Uterus (tissue), 4 donors: ENCODE measurements around the gene CPB1. TPM values are rescaled to one million over a fixed set of nuclear protein-coding genes. Genes with fewer than 3 reads are reported as not detected.
A peak's percentile ranks its signal among the peaks of the same experiment; 100 is the strongest.

ENCODE experiments used
- DNase-seq, 2 donors: peaks; one replicate each; pipeline ENCODE4 v3.0.0-alpha.2; 2019 to 2020
- H3K27ac ChIP-seq, 2 donors: fragments of 200-600 bp; sonication (generic); 1 replicate in 1 of 2; 2 replicates in 1 of 2; pipeline ENCODE4 v1.5.1; 2016 to 2018
- H3K27me3 ChIP-seq, 2 donors: fragments of 200-600 bp; sonication (generic); one replicate each; pipeline ENCODE4 v1.5.1; 2018 to 2019; ENCODE audit warnings: control low read depth in 1 of 2
- H3K36me3 ChIP-seq, 2 donors: fragments of 200-600 bp; sonication (generic); one replicate each; pipeline ENCODE4 v1.5.1; 2019; ENCODE audit warnings: control low read depth in 1 of 2
- H3K4me1 ChIP-seq, 2 donors: fragments of 200-600 bp; sonication (generic); one replicate each; pipeline ENCODE4 v1.5.1; 2018 to 2019; ENCODE audit warnings: control low read depth in 1 of 2
- H3K4me3 ChIP-seq, 2 donors: fragments of 200-600 bp; sonication (generic); 1 replicate in 1 of 2; 2 replicates in 1 of 2; pipeline ENCODE4 v1.5.1; 2018 to 2019; ENCODE audit warnings: mild to moderate bottlenecking in 1 of 2
- H3K9me3 ChIP-seq, 2 donors: fragments of 200-600 bp; sonication (generic); one replicate each; pipeline ENCODE4 v1.5.1; 2019; ENCODE audit warnings: control low read depth in 1 of 2
- POLR2A ChIP-seq, 2 donors: fragments of 450-650 bp; IDR thresholded peaks; one replicate each; pipeline ENCODE4 v1.6.1; 2016; ENCODE audit warnings: antibody characterized with exemption in 2 of 2, mild to moderate bottlenecking in 1 of 2, moderate library complexity in 1 of 2
- intact Hi-C: fragments of 100-400 bp; cut with DNase I; formaldehyde crosslinking; loops from one replicate; pipeline ENCODE4 v1.15.1; 2023; ENCODE audit warnings: low total_unique reads
- total RNA-seq, 4 donors: library from RNA; depleted of rRNA in 3 of 4; stranded (reverse); fragments of >200 nt in 3 of 4; gene quantifications; one replicate each; pipeline versions ENCODE4 v1.1.0 to v1.2.4, GENCODE V29; 2014 to 2023
- TF ChIP-seq, protein P1 (sequence below), 4 experiments: fragments of 200-600 bp in 2 of 4; fragments of 450-650 bp in 2 of 4; sonication (generic) in 2 of 4; IDR thresholded peaks; one replicate each; pipeline ENCODE4 v1.5.1; 2016 to 2019; ENCODE audit warnings: antibody characterized with exemption in 4 of 4, mild to moderate bottlenecking in 2 of 4, moderate library complexity in 1 of 4
- donor health status: DM: yes; HTN: yes; CAD: no.

CPB1 gene
- total RNA-seq, 4 donors from 2014 or later = not detected

GRCh38 chr3:148856384-148856783 is 28.8 kb downstream of the CPB1 start:
- no peaks in the 10 kb centered on the region for H3K36me3 ChIP-seq
- H3K27me3 ChIP-seq = no peaks in the 10 kb centered on the region
- no peaks in the 10 kb centered on the region for H3K4me1 ChIP-seq
- H3K4me3 ChIP-seq = no peak overlapping the region
- H3K27ac ChIP-seq = no peak overlapping the region
- H3K9me3 ChIP-seq = no peaks in the 10 kb centered on the region
- intact Hi-C loops = no loop called here
- DNase-seq = peak in 1 of 2 donors; percentile 16
- no peak for TF ChIP-seq POLR2A (IDR thresholded peaks at IDR 0.05)
- TF ChIP-seq, protein P1, sequence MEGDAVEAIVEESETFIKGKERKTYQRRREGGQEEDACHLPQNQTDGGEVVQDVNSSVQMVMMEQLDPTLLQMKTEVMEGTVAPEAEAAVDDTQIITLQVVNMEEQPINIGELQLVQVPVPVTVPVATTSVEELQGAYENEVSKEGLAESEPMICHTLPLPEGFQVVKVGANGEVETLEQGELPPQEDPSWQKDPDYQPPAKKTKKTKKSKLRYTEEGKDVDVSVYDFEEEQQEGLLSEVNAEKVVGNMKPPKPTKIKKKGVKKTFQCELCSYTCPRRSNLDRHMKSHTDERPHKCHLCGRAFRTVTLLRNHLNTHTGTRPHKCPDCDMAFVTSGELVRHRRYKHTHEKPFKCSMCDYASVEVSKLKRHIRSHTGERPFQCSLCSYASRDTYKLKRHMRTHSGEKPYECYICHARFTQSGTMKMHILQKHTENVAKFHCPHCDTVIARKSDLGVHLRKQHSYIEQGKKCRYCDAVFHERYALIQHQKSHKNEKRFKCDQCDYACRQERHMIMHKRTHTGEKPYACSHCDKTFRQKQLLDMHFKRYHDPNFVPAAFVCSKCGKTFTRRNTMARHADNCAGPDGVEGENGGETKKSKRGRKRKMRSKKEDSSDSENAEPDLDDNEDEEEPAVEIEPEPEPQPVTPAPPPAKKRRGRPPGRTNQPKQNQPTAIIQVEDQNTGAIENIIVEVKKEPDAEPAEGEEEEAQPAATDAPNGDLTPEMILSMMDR (IDR thresholded peaks at IDR 0.05) = no peak

DNA sequence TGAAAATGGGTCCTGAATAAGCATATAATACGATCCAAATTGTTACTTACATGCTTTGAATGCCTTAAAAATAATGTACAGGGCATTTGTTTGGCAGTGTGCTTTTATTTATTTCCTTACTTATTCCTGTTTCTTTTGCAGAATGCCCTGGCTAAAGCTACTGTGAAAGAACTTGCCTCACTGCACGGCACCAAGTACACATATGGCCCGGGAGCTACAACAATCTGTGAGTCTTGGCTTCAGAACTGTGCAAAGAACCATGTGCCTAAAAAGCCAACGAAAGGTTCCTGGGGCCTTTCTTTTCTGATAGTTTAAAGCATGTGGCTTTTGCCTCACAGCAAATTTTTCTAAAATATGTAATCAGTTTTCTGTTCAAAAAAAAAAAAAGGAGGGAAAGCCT is 29.7 kb downstream of the CPB1 start:
- TF ChIP-seq, protein P1 (IDR thresholded peaks at IDR 0.05) = no peak
- no peak for TF ChIP-seq POLR2A (IDR thresholded peaks at IDR 0.05)

DNA sequence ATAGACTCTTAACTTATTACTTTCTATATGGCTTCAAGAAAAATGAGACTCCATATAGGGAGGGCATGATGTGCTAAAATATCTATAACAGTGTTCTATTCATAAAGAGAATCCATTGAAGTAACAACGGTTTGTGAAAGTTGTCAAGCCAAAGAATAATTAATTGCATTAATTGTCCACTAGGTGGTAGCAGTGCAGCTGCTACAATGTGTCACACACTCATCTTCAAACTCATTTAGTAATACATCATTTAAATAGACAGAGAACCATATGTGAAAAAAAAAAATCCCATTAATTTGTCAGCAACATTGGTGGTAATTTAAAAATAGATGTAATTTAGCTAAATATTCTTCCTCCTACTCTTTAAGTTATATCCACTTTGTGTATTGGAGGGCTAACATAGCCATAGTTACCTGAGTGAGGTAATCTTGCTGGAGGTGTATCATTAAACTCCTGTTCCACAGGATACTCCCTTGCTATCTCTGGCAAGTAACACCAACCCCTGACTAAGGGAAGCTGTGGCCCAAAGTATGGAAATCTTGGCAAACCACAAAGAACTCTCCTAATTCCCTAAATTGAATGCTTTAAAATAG is 33.8 kb downstream of the CPB1 start:
- Histone ChIP-seq H3K4me3 (no peak overlapping the region), H3K27ac (no peak overlapping the region), H3K27me3 (no peaks in the 10 kb centered on the region), H3K36me3 (no peaks in the 10 kb centered on the region), H3K4me1 (no peaks in the 10 kb centered on the region), H3K9me3 (no peaks in the 10 kb centered on the region)
- intact Hi-C loops = loop anchor here (5.0 kb wide), 1 partner anchor 86 kb away; no protein-coding TSS in a partner anchor
- no peak for DNase-seq
- TF ChIP-seq, protein P1 (IDR thresholded peaks at IDR 0.05) = peak; percentile 50 to 69 (median 60)
- no peak for TF ChIP-seq POLR2A (IDR thresholded peaks at IDR 0.05)

More for the DNA sequence above, 29.7 kb downstream of the CPB1 start:
- H3K36me3 ChIP-seq = no peaks in the 10 kb centered on the region
- intact Hi-C loops = no loop called here
- no peak overlapping the region for H3K4me3 ChIP-seq
- H3K9me3 ChIP-seq = no peaks in the 10 kb centered on the region
- H3K27me3 ChIP-seq = no peaks in the 10 kb centered on the region
- no peak for DNase-seq
- H3K4me1 ChIP-seq = no peaks in the 10 kb centered on the region
- H3K27ac ChIP-seq = no peak overlapping the region

DNA sequence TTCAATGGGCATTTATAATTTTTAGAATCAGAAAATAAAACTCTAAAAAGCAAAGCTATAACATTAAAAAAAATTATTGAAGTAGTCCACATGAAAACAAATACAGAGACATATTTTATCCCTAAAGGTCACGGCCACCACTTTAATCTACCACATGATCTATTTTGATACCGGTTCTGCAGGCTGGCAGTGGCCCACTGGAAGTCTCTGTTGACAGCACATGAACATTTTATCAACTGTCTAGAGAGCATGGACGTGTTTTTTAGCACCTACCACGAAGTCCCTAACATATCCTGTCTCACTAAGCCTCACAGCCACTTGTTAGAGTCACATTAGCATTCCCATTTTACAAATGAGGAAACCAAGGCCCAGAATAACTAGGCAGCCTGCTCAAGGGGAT is 35.7 kb downstream of the CPB1 start:
- no peak for DNase-seq
- Histone ChIP-seq H3K9me3 (no peaks in the 10 kb centered on the region), H3K4me1 (no peaks in the 10 kb centered on the region), H3K27me3 (no peaks in the 10 kb centered on the region), H3K36me3 (no peaks in the 10 kb centered on the region), H3K27ac (no peak overlapping the region), H3K4me3 (no peak overlapping the region)
- intact Hi-C loops = loop anchor here (5.0 kb wide), 1 partner anchor 84 kb away; no protein-coding TSS in a partner anchor
- TF ChIP-seq POLR2A (IDR thresholded peaks at IDR 0.05) = no peak
- TF ChIP-seq, protein P1 (IDR thresholded peaks at IDR 0.05) = no peak

- no peaks in the 10 kb centered on the region for H3K27me3 ChIP-seq
- TF ChIP-seq POLR2A (IDR thresholded peaks at IDR 0.05) = no peak
- TF ChIP-seq, protein P1 (IDR thresholded peaks at IDR 0.05) = no peak
- no peak for DNase-seq
- H3K9me3 ChIP-seq = no peaks in the 10 kb centered on the region
- no peaks in the 10 kb centered on the region for H3K4me1 ChIP-seq
- intact Hi-C loops = loop anchor here (5.0 kb wide), 1 partner anchor 83 kb away; no protein-coding TSS in a partner anchor
- no peak overlapping the region for H3K27ac ChIP-seq
- H3K36me3 ChIP-seq = no peaks in the 10 kb centered on the region
- no peak overlapping the region for H3K4me3 ChIP-seq
These were observed 36.2 kb downstream of the CPB1 start for GRCh38 chr3:148863814-148864213.
